SHP77 treated with DMSO at 0.1 percent for 48 hours (cell line): ENCODE measurements around the gene ARFGEF3.
"Not testable (repeated sequence)": the region's sequence is repeated elsewhere in the genome, so short reads cannot be mapped to it uniquely, and the experiment has no call there.

ENCODE experiments used
- DNase-seq: peaks from one replicate; lab custom pipeline; 2025; lab: John Stamatoyannopoulos, UW

Gene ARFGEF3

DNA sequence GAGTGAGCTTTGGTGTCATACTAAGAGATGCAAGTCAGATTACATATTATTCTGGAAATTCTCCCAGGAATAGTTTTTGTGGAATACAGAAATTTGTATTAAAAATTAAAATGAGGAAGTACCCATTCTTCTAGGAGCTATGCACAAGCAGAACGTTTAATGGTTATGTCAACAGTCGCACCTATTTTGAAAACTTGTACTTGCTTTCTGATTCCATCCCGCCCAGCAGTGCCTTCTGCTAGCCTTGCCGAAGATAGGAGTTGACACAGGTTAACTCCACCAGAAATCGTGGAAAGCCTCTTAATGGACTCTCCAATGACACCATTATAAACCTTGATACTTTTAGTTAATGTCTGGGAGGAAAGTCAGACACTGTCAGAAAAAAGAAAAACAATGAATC is 49.9 kb downstream of the ARFGEF3 start:
- no peak for DNase-seq

DNA sequence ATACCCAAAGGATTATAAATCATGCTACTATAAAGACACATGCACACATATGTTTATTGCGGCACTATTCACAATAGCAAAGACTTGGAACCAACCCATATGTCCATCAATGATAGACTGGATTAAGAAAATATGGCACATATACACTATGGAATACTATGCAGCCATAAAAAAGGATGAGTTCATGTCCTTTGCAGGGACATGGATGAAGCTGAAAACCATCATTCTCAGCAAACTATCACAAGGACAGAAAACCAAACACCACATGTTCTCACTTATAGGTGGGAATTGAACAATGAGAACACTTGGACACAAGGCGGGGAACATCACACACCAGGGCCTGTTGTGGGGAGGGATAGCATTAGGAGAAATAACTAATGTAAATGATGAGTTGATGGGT is 50.8 kb downstream of the ARFGEF3 start:
- not testable (repeated sequence) for DNase-seq

DNA sequence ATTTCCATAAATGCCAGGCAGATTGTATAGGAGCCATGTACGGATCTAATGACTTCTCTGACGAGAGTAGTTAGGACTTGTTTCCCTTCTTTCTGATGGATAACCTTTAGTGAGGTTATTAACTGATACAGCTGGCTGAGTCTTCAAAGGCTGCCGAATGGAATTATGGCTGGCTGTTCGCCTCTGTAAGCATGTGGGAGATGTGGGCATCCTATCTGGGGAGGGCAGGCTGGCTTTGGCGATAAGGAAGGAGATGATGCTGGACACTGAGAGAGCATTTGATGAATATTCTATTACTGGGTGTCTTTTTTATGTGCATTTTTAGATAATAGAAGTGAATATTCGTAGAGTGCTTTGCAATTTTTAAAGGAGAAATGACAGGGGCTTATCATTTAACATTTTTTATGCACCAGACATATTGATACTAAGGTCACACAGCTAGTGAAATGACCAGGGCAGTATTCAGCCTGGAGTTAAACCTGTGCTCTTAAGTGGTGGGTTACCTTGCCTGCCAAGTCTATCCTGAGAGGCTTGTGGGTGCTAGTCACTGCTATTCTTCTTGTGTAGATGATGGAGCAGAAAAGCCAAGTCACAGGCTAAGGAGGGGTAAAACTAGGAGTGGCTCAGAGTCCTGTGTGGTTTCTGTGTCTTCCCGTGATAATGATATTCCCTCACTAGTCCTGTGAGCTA is 53.5 kb downstream of the ARFGEF3 start:
- no peak for DNase-seq

DNA sequence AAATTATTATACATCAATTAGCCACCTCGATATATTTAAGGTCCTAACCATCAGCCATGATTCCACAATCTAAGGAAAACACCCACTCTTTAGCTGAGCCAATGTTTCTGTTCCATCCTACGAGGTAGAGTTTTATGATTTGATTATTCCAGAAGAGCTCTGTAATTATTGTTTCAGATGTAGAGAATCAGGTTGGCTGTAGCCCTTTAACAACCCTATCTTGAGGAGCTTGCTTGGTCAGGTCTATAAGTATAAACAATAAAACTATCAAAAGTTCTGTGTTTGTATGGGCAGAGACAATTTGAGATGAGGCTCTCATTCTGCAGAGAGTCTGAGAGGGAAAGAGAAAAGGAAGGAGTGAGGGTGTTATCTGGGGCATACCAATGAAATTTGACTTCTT is 56.7 kb downstream of the ARFGEF3 start, which contains the start of gene PBOV1:
TSS of gene PBOV1 (minus strand) at position 43 of the 400 bp plus-strand sequence. CDS start 96 bp downstream, outside the sequence.
- no peak for DNase-seq

DNA sequence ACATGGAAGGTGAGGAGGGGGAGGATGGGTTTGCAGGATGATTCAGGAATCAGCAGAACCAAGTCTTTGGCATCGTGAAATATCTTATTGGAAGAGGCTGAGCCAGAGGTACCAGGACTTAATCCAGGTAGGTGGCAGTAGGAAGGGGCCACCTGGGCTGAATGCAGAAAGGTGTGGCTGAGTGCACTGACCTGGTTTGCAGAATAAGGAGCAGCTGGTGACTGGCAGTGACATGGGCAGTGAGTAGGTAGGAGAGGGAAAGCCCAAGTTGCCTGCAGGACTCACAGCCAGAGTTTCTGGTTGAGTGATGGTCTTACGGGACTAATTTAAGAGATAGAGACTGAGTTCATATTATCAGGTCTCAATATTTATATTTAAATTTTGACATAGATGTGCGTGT is 57.7 kb downstream of the ARFGEF3 start:
- DNase-seq: no peak

DNA sequence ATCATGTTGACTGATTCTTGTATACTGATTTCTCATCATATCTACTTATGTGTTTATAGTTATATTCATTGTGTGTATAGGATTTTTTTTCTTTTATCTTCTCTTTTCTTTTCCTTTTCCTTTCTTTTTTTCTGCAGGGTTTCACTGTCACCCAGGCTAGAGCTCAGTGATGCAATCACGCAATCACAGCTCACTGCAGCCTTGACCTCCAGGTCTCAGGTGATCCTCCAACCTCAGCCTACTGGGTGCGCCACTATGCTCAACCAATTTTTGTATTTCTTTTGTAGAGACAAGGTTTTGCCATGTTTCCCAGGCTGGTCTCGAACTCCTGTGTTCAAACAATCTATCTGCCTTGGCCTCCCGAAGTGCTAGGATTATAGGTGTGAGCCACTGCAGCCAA is 58.2 kb downstream of the ARFGEF3 start:
- DNase-seq: no peak

DNA sequence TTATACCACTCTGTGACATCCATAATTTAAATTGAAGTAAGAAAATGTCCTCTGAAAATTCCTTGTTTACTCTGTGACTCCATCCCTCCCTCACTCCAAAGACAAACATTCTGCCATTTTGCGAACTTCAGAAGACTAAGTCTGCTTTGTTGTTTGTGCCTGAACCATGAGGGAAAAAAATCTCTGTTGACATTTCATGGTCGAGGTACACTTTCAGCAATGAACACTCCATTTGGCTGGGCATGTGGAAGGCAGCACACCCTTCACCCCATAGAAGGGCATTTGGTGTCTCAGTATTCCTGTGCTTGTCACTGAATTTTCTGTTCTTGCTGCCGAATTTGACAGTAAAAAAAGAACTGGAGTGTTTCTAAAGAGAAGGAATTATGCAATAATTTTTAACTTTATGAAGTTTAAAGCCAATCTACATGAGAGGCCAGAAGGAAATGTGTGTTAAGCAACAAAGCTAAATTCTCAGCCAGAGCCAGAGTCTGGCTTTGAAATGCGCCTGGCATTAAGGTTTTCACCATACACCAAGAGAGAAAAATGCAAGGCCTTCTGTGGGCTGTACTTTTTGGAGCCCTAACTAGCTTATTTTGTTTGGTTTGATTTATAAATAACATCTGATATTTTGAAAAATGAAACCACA is 61.3 kb downstream of the ARFGEF3 start:
- DNase-seq: no peak

DNA sequence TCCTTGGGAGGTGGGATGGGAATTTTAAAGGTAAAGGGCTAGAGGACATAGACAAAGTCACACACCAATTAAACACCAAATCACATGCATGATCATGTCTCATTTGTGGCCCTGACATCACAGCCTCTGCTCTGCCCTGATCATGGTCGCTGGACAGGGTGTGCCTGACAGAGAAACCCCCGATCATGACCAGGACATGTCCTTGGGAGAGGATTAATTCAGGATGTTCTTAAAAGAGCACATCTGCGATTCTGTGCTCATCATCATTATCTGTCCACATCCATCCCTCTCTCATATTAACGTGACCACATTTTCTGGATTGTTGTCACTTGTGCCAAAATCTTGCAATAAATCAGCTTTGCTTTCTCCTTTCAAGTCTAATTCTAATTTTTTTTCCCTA is 64.2 kb downstream of the ARFGEF3 start:
- DNase-seq: no peak

DNA sequence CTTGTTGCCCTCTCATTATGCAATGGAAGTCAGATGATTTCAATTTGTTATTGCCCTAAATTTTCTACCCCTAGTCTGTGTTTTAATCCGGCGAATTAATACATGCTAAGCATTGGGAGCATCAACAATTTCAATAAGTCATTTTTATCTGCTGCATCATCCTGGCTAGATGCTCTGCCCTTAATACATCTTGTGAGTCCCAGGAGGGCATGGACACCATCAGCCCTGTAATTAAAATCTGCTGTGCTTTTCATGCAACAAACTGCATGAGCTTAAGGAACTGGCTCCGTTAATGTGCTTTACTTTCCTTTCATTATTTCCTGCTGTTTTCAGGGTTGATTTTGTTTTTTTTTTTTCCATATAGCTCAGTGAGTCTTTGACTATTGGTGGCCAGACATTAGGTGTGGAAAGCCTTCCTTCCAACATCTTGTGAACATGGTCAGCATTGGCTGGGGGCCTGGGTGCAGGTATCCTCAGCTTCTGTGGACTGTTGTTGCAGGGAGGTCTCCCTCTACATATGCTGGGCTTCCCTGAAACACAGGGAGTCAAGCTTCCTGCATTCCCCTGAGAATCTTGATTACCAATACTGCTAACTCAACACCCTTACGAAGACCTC is 65.1 kb downstream of the ARFGEF3 start:
- no peak for DNase-seq

DNA sequence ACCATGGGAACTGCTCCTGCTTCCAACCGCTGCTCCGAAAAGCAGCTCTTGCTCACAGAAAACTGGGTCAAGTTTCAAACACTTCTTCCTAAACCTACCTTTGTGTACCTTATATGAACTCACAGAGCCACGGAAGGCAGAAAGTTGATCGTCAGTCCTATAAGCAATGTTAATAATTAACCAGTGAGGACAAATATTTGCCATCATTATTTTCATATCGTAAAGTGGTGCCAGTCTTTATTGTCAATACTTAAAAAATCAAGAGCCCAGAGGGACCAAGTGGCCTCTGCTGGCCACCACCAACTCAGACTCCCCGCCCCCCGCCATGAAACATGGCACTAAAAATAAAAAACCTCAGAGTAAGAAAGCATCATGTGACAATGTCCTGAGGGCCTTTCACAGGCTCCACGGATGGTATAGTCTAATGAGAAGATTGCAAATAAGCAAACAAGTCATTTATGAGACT is 65.6 kb downstream of the ARFGEF3 start:
- no peak for DNase-seq

DNA sequence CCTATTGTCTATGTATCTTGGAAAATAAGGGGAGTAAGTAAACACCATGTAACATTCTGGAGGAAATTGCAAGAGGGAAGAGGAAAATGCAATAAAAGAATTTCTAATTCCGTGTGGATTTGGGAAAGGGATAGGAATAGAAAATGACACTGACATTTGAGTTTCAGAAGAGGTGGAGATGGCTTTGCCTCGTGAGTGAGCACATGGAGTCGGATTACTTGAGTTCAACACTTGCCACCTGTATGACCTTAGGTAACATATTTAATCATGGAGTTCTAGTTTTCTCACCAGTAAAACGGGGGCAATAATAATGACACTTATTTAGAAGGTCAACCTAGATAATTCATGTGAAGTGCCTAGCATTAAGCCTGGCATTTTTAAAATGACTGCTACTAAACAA is 67.3 kb downstream of the ARFGEF3 start:
- no peak for DNase-seq

DNA sequence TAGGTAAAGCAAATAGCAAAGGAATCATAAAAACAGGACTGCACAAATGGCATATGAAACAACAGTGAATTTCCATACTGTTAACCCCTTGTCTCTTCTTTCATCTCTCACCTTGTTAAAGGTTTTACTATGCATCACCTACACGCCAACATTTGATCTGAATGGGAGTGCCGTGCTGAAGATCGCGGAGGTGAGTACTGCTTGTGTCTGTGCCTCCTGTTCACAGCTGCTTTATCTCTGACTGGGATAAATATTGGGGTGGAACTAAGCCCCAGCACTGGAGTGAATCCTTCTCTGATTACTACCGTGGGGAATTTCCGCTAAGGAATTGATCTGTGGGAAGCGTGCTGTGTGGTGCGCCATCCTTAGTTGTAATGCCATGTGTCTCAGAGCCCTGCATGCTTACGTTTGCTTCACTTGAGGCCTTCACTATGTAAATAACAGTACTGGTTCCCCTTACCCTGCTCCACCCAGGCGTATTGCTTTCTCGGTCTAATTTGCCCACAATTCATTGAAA is 68.0 kb downstream of the ARFGEF3 start:
- DNase-seq: no peak

DNA sequence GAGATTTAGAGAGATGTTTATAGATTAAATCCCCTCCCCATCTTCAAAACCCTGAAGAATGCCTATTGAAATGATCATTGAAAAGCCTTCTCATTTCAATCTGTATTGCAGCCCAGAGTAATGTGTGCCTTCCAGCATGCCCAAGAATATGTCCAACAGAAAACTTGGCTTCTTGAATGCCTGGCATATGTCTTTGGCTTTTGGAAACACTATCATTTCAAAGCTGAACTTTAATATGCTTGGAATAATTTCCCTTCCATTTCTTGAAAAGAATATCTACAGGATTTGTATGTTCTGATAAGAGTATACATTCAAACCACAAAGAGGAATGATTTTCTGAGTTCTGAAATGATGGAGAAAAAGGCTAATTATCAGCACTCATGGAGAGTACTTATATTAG is 68.5 kb downstream of the ARFGEF3 start:
- DNase-seq: no peak

DNA sequence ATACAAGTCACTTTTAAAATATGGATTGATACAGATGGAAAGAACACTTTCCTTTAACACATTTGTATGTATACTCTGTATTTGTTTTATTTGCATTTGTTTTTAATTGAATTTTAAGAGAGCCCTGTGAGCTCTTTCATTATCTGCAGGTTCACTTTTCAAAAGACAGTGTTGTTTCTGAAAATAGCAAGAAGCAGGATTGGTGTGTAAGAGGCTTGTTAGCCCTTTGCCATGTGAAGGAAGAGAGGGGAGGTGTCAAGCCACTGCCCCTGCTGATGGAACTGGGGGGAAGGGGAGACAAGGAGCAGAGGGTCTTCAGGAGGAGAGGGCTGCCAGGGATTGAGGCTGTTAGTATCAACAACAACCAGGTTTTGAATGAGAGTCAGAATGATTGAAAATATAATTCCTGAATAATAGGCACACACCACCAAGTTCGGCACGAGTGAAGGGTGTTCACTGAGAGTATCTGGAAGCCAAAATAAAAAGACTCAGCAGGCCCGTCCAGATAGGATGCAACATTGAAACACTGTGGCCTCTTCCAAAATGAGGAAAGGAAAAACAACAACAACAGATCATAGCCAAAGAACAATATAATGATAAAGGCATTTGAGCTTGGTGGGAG is 69.1 kb downstream of the ARFGEF3 start:
- DNase-seq: no peak

DNA sequence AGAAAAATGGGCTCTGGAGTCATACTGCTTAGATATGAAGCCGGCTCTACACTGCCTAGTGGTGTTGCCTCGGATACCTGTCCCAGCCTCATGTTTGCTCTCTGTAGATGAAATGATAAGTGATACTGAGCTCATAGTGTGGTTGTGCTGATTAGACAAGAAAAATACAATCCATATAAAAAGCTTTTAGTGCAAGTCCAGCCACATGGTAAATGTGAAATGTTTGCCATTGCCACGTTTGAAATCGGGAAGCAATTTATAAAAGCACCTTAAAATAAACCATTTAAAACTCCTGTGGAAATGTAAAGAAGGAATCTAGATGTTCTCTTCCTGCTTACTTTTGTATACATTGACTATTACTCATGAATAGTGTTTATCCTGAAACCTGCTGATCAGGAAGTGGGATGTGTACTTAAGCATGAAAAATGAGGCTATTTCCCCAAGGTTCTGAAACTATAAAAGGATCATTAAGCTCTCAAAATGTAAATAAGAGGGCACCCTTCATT is 69.7 kb downstream of the ARFGEF3 start:
- DNase-seq: peak; percentile 34

DNA sequence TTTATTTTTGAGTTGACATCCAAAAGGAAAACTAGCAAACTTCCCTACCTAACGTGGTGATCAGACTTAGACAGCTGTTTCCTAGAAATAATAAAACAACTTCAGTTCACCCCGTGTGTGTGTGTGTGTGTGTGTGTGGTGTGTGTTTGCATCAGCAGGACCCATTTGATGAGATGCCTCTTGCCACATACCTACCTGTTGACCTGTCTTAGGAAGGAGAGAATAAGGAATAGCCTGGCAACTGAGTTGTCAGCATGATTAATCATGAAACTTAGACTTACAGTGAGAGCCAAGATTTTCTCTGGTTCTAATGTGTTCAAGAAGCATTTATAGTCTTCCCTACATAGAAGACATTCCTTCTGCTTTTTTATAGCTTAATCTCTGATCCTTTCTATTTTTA is 72.6 kb downstream of the ARFGEF3 start:
- no peak for DNase-seq

DNA sequence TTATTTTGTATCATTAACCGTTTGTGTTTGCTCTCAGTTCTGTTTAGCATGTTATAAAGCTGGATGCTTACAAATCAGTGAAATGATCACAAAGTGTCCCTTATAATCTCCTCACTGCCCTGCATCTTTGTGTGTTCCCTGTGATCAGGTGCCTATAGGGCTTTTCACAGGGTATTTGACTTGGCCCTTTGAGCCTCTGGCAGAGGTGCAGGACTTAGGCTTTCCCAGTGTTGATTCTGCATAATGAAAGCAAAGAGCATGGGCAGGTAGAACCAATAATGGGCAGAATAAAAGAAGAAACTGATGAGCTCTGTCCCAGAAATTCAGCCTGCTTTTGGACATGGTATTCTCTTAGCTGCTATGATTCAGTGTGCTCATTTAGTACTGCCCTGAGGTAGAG is 73.5 kb downstream of the ARFGEF3 start:
- DNase-seq: no peak

DNA sequence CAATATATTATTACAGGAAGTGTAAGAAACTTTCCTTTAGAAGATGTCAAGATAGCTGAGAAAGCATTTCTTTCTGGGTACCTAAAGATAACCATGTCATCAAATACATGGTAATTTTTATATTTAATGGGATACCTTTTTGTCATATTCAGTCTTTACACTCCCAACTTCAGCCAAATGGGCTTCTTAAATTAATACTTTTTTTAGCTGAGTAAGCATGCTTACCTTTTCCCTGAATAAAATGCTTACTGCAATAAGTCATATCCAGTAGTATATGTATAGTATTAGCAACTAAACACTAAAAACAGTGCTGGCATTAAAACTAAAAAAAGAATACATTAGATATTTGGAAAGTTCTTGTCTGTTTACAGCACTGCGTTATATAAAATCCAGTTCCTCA is 74.0 kb downstream of the ARFGEF3 start:
- no peak for DNase-seq

DNA sequence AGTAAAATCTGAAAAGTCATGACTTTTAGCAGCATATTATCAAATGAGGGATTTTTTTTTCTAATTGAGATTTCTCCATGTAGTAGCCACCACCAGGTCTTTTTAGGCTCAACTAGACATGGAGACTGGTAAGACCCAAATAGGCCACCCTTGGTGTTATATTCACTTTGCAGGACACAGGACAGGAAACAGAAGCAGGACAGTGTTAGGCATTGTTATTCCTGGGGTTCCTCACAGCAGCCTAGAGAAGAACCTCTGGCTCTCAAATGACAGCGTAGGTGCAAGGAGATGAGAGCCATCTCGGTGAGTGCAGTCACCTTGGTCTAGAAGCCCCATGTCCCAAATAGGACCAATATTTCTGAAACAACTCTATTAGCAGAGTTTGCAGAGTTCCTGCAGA is 75.7 kb downstream of the ARFGEF3 start:
- no peak for DNase-seq

DNA sequence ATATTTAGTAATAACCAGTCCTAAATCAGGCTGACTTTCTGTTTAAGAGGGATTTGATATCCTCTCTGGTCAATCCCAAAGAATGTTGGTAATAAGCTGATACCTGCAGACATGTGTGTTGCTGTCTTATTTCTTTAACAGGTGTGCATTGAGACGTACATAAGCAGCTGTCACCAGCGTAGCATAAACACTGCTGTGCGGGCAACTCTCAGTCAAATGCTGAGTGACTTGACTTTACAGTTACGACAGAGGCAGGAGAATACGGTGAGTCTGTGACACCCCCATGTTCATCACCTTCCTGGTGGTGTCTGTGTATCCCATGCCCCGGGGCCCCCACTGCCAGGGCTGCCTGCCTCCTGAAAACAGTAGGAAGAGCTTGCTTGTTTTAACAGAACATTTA is 76.6 kb downstream of the ARFGEF3 start:
- DNase-seq: no peak

DNA sequence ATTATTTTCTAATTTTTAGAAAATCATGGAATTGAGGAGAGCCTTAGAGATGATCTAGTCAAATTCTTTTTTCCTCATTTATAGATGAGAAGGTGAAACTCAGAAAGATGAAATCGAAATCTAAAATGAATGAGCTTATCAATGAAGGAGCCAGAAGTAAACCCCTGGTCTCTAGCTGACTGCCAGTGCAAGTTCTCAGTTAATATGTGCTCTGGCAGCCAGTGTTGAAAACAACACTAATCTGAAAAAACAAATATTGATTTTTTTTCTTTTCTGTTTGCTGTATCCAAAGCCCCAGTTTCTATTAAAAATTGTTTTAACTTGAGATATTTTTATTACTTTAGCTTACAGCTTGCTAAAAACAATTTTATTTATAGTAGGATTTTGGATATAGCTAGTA is 78.0 kb downstream of the ARFGEF3 start:
- no peak for DNase-seq

DNA sequence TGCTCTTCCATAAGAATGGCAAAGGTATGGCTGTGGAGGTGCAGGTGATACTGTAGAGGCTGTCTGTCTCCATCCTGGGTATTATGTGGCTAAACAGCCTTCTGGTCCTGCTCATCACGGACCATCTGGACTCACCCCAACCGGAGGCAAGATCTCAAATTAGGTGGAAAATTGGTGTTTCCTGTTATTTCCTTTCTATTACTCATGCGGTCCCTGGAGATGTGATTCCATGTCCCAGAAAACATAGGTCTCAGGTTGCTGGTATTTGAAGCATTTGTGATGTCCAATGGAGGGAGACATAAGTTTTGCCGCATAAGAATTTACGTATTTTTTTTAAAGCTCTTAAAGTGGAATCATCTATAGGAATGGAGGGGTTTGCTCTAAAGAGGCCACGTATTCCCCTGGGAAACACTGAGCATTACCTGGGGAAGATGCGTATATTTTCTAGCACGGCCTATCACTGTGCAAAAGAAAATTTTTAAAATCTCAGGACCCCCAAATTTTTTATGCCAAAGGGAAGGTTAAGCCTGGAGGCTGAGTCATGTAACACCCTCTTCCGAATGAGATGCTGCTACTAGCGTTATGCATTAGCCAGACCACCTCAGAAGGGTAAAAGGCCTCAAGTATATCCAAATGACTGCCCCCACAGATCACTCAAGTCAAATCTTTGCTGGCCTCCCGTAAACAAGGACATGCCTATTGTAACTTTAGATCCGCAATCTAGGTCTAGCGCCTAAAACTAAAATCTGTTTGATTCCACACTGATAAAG is 78.9 kb downstream of the ARFGEF3 start:
- DNase-seq: no peak
